Upper lobe of left lung (tissue), 6 donors: ENCODE results near the gene NBPF1. TPM values are rescaled to one million over a fixed set of nuclear protein-coding genes. Genes with fewer than 3 reads are reported as not detected.
"Not testable (repeated sequence)": the region's sequence is repeated elsewhere in the genome, so short reads cannot be mapped to it uniquely, and the experiment has no call there.

ENCODE experiments used
- ATAC-seq, 2 donors: fragments of 200-7000 bp; cut with Tn5 transposase; one replicate each; pipeline ENCODE4 v1.9.1; 2022; ENCODE audit warnings: mild to moderate bottlenecking in 2 of 2, moderate library complexity in 2 of 2; ENCODE audit not compliant: low FRiP score in 2 of 2
- DNase-seq, 2 donors: peaks; one replicate each; pipeline ENCODE4 v3.0.0-alpha.2; 2019 to 2020
- H3K27ac ChIP-seq, 4 donors: fragments of 200-600 bp; sonication (generic); one replicate each; pipeline ENCODE4 v1.5.1; 2016 to 2019
- H3K27me3 ChIP-seq, 4 donors: fragments of 200-600 bp; sonication (generic); one replicate each; pipeline ENCODE4 v1.5.1; 2017 to 2019
- H3K36me3 ChIP-seq, 4 donors: fragments of 200-600 bp; sonication (generic); one replicate each; pipeline ENCODE4 v1.5.1; 2016 to 2019
- H3K4me1 ChIP-seq, 4 donors: fragments of 200-600 bp; sonication (generic); one replicate each; pipeline ENCODE4 v1.5.1; 2018 to 2019
- H3K4me3 ChIP-seq, 4 donors: fragments of 200-600 bp; sonication (generic); one replicate each; pipeline ENCODE4 v1.5.1; 2017 to 2019; ENCODE audit warnings: mild to moderate bottlenecking in 2 of 4, moderate library complexity in 1 of 4
- H3K9me3 ChIP-seq, 4 donors: fragments of 200-600 bp; sonication (generic); one replicate each; pipeline ENCODE4 v1.5.1; 2018 to 2019
- WGBS, 2 donors: methylation state at CpG; one replicate each; pipeline ENCODE4 v1.1.5; 2017 to 2018; 5-methylcytosine and 5-hydroxymethylcytosine counted together
- total RNA-seq, 6 donors: library from RNA; depleted of rRNA in 4 of 6; stranded (reverse); fragments of >200 nt in 4 of 6; gene quantifications; one replicate each; pipeline versions ENCODE4 v1.1.0 to v1.2.1, GENCODE V29; 2016 to 2021
- TF ChIP-seq, protein P1 (sequence below), 6 experiments: fragments of 450-650 bp in 4 of 6; fragments of 200-600 bp in 2 of 6; sonication (generic) in 2 of 6; IDR thresholded peaks; one replicate each; pipeline ENCODE4 v1.5.1; 2016 to 2019; ENCODE audit warnings: antibody characterized with exemption in 6 of 6
- donor health status: DM: no; HTN: no; CAD: no; lungs with moderate emphysema.
- donor health status: DM: no; HTN: yes; CAD: no; lungs with severe emphysema.

NBPF1 gene
- total RNA-seq, 6 donors from 2014 or later, result 31.6 to 81.7 (median 34.3) TPM

DNA sequence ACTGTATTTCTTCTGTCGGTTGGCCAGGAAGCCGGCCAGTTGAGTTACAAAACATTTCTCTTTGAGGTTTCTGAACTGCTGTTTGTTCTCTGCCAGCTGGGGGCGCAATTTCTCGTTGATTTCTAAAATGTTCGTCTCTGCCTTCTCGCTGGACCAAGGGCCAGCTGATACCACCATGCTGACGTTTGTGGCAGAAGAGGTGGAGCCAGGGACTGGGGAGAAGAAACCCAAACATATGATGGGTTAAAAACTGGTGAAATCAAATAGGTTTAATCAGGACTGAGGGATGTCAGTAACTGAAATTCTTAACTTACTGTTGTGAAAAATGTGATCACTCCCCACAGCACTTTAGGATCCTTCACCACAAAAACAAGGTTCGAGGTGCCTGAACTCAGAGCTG, 21.5 kb downstream of the NBPF1 start:
- H3K9me3 ChIP-seq, H3K27me3 ChIP-seq, H3K4me3 ChIP-seq, H3K27ac ChIP-seq, ATAC-seq, H3K4me1 ChIP-seq, DNase-seq: not testable (repeated sequence)
- TF ChIP-seq, protein P1, sequence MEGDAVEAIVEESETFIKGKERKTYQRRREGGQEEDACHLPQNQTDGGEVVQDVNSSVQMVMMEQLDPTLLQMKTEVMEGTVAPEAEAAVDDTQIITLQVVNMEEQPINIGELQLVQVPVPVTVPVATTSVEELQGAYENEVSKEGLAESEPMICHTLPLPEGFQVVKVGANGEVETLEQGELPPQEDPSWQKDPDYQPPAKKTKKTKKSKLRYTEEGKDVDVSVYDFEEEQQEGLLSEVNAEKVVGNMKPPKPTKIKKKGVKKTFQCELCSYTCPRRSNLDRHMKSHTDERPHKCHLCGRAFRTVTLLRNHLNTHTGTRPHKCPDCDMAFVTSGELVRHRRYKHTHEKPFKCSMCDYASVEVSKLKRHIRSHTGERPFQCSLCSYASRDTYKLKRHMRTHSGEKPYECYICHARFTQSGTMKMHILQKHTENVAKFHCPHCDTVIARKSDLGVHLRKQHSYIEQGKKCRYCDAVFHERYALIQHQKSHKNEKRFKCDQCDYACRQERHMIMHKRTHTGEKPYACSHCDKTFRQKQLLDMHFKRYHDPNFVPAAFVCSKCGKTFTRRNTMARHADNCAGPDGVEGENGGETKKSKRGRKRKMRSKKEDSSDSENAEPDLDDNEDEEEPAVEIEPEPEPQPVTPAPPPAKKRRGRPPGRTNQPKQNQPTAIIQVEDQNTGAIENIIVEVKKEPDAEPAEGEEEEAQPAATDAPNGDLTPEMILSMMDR (IDR thresholded peaks at IDR 0.05), result peak in 1 of 6 experiments; percentile 14
- peaks cover 0 to 14% (median 7%) of the 10 kb centered on the region in 4 donors for H3K36me3 ChIP-seq
- WGBS, 2 donors, result 10 to 73% methylated on average over 1 to 6 of the region's 8 CpGs

DNA sequence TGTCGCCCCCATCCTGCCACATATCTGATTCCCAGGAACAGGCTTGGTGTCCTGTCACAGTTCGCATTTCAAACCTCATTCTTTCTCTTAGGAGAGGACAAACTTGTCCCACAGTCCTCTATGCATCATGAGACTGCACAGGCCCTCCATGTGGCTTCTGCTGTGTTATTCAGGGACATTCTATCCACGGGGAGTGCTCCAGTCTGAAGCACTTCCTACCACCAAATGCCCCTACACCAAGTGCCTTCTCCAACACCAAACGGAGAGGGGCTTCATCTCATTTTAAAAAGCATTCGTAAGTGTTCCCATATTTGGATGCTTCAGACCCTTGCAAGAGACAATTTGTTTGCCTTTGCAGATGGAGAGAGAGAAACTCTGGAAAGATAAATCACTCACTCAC, 25.3 kb downstream of the NBPF1 start:
- WGBS, 2 donors, result 92 to 93% methylated on average over 5 of the region's 5 CpGs
- not testable (repeated sequence) for H3K27ac ChIP-seq, H3K4me1 ChIP-seq, H3K27me3 ChIP-seq, ATAC-seq, DNase-seq, H3K4me3 ChIP-seq, H3K9me3 ChIP-seq
- H3K36me3 ChIP-seq, result peaks cover 0 to 27% (median 17%) of the 10 kb centered on the region in 4 donors

DNA sequence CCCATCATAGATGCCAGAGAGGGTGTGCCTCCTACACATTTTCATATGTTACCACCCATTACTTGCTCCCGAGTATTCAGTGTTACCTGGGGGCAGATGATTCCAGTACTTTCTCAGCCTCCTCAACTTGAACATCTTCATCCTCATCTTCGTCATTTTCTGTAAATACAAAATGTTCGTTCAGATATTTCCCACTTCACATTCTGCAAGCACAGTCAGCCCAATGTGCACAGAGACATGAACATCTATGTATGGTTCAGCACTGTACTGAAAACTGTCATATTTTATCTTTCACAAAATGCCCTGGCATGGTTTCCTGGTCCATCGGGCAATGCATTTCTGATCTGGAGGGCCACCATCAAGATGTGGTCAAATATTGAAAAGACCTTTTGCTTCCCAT, 25.7 kb downstream of the NBPF1 start:
- not testable (repeated sequence) for DNase-seq, ATAC-seq, H3K27ac ChIP-seq, H3K4me1 ChIP-seq, H3K9me3 ChIP-seq, H3K27me3 ChIP-seq, H3K4me3 ChIP-seq
- peaks cover 0 to 27% (median 17%) of the 10 kb centered on the region in 4 donors for H3K36me3 ChIP-seq
- WGBS, 2 donors, result 88 to 94% methylated on average over 4 of the region's 4 CpGs

DNA sequence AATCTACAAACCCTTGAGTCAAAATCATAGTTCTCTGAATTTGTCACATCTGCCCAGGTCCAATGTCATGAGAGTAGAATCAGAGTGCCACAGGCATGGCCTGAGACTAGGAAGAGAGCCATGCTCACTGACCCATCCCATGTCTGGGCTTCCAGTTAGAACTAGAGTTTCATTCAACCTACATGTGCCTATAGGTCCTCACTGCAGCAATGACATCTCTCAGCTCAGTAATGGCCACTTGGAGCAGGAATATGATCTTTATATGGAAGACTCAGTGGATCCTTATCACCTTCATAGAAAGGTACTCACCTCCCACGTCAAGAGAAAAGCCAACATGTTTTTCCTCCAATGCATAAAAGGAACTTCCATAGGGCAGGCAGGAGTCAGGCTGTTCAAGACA, 48.0 kb downstream of the NBPF1 start:
- not testable (repeated sequence) for H3K27me3 ChIP-seq, H3K27ac ChIP-seq, H3K4me1 ChIP-seq, H3K4me3 ChIP-seq, DNase-seq, H3K36me3 ChIP-seq, H3K9me3 ChIP-seq, ATAC-seq
- WGBS, 2 donors, result no CpG with 5 or more reads among the region's 1 CpG

DNA sequence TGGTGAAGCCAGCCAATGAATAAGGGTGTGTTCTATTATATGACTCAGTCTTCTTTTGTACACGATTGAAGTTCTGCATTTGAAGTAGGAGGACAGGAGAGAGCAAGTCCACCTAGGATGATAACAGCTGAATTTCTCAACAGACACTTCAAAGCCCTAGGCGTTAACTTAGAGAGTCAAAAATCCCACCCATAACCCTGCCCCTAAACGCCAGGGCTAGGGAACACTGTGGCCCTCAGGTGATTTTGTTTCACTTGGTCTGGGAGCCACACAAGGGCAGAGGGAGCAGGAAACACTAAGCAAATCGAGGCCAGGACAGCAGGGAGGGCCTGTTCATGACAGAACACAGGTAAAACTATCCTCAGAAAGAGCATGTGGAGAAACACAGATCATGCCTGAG, 52.3 kb downstream of the NBPF1 start:
- ATAC-seq, H3K9me3 ChIP-seq, H3K4me3 ChIP-seq, H3K36me3 ChIP-seq, DNase-seq, H3K27me3 ChIP-seq, H3K4me1 ChIP-seq, H3K27ac ChIP-seq: not testable (repeated sequence)
- 70 to 83% methylated on average over 2 to 3 of the region's 4 CpGs for WGBS, 2 donors

DNA sequence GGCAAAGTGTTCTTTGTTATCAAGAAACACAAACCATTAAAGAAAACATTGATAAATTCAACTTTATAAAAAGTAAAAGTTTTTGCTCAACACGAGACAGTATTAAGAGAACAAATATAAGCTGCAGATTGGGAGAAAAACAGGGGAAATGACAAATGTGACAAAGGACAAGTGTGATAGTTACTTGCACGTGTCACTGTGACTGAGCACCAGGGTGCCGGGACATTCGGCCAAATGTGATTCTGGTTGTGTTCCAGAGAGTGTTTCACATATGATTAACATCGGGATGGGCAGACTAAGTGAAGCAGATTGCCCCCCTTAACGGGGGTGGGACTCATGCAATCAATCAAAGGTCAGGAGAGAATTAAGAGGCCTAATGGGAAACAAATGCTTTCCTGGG, 52.9 kb downstream of the NBPF1 start:
- DNase-seq, H3K27ac ChIP-seq, H3K4me3 ChIP-seq, H3K4me1 ChIP-seq, H3K27me3 ChIP-seq, H3K9me3 ChIP-seq, H3K36me3 ChIP-seq, ATAC-seq: not testable (repeated sequence)
- 78 to 79% methylated on average over 5 to 6 of the region's 6 CpGs for WGBS, 2 donors

DNA sequence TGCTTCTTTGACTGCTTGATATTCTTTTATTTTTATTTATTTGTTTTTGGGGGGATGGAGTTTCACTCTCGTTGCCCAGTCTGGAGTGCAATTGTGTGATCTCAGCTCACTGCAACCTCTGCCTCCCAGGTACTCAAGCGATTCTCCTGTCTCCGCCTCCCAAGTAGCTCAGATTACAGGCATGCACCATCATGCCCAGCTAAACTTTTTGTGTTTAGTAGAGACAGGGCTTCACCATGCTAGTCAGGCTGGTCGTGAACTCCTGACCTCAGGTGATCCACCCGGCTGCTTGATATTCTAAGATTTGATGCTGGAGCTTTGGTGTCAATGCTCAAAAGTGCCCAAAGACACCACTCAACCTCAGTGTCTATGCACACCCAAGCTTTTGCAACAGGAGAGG, 53.7 kb downstream of the NBPF1 start:
- H3K27me3 ChIP-seq, H3K36me3 ChIP-seq, H3K27ac ChIP-seq, H3K9me3 ChIP-seq, DNase-seq, ATAC-seq, H3K4me3 ChIP-seq, H3K4me1 ChIP-seq: not testable (repeated sequence)
- WGBS, 2 donors, result no CpG with 5 or more reads among the region's 5 CpGs

DNA sequence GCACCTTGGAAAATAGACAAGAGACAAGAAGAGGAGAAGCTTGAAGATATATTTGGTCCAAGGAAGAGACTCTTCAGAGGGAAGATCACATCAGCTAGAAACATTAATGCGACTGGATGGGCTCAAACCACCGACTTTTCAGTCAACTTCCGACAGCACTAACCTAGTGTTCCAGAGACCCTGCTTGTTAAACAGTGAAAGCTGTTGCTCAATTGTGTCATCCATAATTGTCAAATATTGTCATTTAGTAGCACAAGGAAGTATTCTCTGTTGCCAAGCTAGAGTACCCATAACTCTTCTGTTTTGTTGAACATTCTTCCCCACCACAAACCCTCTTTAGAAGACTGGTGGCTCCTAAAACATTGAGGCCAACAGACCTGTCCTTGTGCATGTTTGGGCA, 56.3 kb downstream of the NBPF1 start:
- not testable (repeated sequence) for DNase-seq, H3K4me1 ChIP-seq, H3K9me3 ChIP-seq, H3K36me3 ChIP-seq, H3K27me3 ChIP-seq, H3K27ac ChIP-seq, ATAC-seq, H3K4me3 ChIP-seq
- WGBS, 2 donors, result 100% methylated on average over 1 to 2 of the region's 3 CpGs

DNA sequence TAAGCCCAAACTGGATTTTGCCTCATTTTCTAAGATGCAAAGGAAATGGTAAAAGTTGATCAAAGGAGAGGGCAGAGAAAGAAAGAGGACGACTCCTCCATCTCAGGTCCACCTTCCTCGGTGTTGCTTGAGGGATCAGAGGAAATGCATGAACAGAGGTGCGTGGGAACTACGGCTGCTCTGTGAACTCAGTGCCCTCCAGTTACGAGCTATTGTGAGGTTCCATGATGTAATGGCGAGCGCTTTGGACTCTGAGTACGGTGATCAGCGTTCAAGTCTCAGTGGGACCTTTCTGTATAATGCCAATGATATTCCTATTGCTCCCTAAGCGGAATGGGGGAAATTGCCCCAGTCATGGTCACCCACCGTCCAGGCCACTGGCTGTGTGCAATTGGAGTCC, 60.1 kb downstream of the NBPF1 start:
- ATAC-seq, result peak in 1 of 2 donors; percentile 73
- whole genome bisulfite sequencing, 2 donors, result 80 to 93% methylated on average over 5 to 9 of the region's 11 CpGs
- not testable (repeated sequence) for H3K27me3 ChIP-seq, DNase-seq, H3K36me3 ChIP-seq, H3K27ac ChIP-seq, H3K4me3 ChIP-seq, H3K4me1 ChIP-seq, H3K9me3 ChIP-seq

DNA sequence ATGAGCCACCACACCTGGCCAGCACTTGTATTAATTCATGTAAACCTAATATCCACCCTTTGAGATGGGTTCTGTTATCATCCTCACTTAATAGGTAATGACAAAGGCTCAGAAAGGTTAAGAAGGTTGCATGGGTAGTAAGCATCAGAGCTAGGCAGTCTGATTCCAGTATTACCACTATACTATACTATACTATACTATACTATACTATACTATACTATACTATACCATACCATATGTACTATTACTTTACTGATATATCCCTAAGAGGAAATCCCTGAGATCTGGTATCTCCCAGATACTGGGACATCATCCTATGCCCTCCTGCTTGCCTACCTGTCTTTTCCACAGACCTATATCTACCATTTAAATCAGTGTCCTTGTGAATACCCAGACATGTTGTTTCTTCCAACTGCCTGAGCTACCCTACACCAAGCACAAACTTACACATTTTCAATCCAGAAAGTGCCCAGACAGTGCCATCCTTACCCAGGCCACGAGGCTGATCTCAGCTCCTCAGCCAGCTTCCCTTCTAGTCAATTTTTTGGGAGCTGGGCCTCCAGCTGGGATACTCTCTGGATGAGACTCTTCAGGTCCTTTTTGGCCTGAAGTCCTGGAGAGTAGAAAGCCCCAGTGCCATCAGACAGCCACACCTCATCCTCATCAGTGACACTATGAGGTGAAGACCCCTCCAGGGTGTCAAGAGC, 63.0 kb downstream of the NBPF1 start:
- H3K27me3 ChIP-seq, H3K27ac ChIP-seq, H3K4me3 ChIP-seq, H3K4me1 ChIP-seq, H3K9me3 ChIP-seq, H3K36me3 ChIP-seq, DNase-seq: not testable (repeated sequence)
- peak in 1 of 2 donors; percentile 53 for ATAC-seq
- WGBS, 2 donors, result 60 to 78% methylated on average over 1 of the region's 1 CpG

DNA sequence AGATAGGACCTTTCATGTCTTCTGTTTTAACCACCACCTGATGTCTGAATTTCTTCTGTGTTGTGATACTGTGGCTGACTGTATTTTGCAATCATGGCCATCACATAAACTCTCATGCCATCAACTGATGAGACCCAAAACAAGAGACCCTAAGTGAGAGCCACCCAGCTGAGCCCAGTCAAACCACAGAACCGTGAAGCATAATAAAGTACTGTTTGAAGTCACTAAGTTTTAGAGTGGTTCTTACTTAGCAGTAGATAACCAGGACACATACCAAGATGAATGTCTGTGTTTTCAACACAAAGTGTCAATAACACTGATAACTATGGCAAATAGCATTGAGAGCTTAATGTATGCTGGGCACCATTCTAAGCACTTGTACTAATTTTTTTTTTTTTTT, 63.8 kb downstream of the NBPF1 start:
- H3K4me3 ChIP-seq, H3K9me3 ChIP-seq, H3K4me1 ChIP-seq, H3K27me3 ChIP-seq, H3K36me3 ChIP-seq, DNase-seq, H3K27ac ChIP-seq: not testable (repeated sequence)
- 40 to 67% methylated on average over 1 of the region's 1 CpG for WGBS, 2 donors
- peak in 1 of 2 donors; percentile 51 for ATAC-seq

DNA sequence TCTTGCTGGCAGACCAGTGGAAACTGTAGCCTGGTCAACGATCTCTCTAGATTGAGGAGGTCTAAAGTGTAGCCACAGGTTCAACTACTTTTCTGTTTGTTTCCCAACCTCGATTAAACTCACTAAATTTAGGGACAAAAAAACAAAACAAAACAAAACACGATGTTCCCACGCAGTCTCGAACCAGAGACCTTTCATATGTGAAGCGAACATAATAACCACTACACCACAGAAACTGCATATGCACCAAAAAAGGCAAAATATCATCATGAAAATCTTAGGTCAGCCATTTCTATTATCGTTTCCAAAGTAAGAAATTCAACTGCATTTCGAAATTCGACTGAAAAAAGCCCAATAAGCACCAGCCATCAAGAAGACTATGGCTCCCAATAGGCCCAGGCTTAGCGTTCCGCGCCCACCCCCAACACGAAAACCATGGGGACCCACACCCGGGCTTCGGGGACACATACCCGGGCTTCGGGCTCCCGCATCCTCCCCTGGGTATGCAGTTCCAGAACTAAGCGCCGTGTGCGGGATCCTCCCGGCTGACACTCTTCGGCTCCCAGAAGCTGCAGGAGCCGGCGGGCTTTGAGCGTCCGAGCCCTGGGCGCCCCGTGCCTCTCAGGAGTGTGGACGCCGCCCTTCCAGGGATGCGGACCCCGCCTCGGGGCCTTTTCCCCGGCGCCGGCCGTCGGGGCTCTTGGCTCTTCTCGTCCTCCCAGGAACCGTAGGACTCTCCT, 65.7 kb downstream of the NBPF1 start:
- not testable (repeated sequence) for H3K36me3 ChIP-seq, H3K4me3 ChIP-seq, H3K27ac ChIP-seq, DNase-seq, H3K4me1 ChIP-seq, H3K9me3 ChIP-seq, H3K27me3 ChIP-seq
- ATAC-seq, result peak in 1 of 2 donors; percentile 23
- WGBS, 2 donors, result 44 to 68% methylated on average over 1 to 2 of the region's 41 CpGs
